IMR-90 (cell line): ENCODE results near the gene CD300H. TPM values are rescaled to one million over a fixed set of nuclear protein-coding genes. Genes with fewer than 3 reads are reported as not detected.

Source experiments
- ATAC-seq: fragments of 200-7000 bp; cut with Tn5 transposase; 2 replicates; pipeline ENCODE4 v1.9.1; 2020; ENCODE audit warnings: low read depth, mild to moderate bottlenecking, moderate library complexity
- BruUV-seq: library from RNA; stranded (reverse); fragments of 400-500 nt; replicated peaks from 2 replicates; lab custom pipeline; 2021; lab: Mats Ljungman, UMichigan
- CTCF ChIA-PET: fragments of 300-600 bp; formaldehyde crosslinking; extraction: SDS; loops from one replicate; lab custom pipeline; 2021; ENCODE audit warnings: antibody characterized with exemption; lab: Yijun Ruan, JAX
- POLR2A ChIA-PET: fragments of 300-600 bp; sonication (Branson Sonifier 250); formaldehyde crosslinking; loops from one replicate; lab custom pipeline; 2022; ENCODE audit warnings: antibody characterized with exemption; ENCODE audit not compliant: unreplicated experiment; lab: Charles Lee
- DNase-seq: peaks from one replicate; pipeline ENCODE4 v3.0.0; 2013
- H2AFZ ChIP-seq: replicated peaks from 2 replicates; pipeline ENCODE3; 2013; ENCODE audit warnings: low read length, mild to moderate bottlenecking; ENCODE audit not compliant: poor library complexity
- H2AK5ac ChIP-seq: 2 replicates; pipeline ENCODE4 v1.6.1; 2013; ENCODE audit warnings: low read depth, low read length, inconsistent platforms
- H2AK9ac ChIP-seq: replicated peaks from 2 replicates; pipeline ENCODE3; 2013; ENCODE audit warnings: mild to moderate bottlenecking, low read depth, low read length, moderate library complexity; ENCODE audit not compliant: poor library complexity
- H2BK120ac ChIP-seq: 2 replicates; pipeline ENCODE4 v1.6.1; 2013; ENCODE audit warnings: low read depth, low read length, inconsistent platforms
- H2BK15ac ChIP-seq: 3 replicates; pipeline ENCODE4 v1.6.1; 2013; ENCODE audit warnings: low read depth, low read length, inconsistent platforms
- H2BK20ac ChIP-seq: 2 replicates; pipeline ENCODE4 v1.6.1; 2013; ENCODE audit warnings: low read depth, mild to moderate bottlenecking, inconsistent platforms, low read length, moderate library complexity
- H2BK5ac ChIP-seq: 2 replicates; pipeline ENCODE4 v1.6.1; 2013; ENCODE audit warnings: mild to moderate bottlenecking, low read depth, low read length, inconsistent platforms; ENCODE audit not compliant: poor library complexity, severe bottlenecking
- H3K14ac ChIP-seq: replicated peaks from 2 replicates; pipeline ENCODE4 v1.6.1; 2013; ENCODE audit warnings: low read depth, low read length, inconsistent platforms
- H3K18ac ChIP-seq: 2 replicates; pipeline ENCODE4 v1.6.1; 2013; ENCODE audit warnings: low read depth, low read length, control low read depth
- H3K23ac ChIP-seq: 2 replicates; pipeline ENCODE4 v1.6.1; 2013; ENCODE audit warnings: low read depth, low read length, inconsistent platforms
- H3K27ac ChIP-seq: 2 replicates; pipeline ENCODE4 v1.5.1; 2013; ENCODE audit warnings: mild to moderate bottlenecking, control low read depth, low read length; ENCODE audit not compliant: insufficient read depth
- H3K27me3 ChIP-seq: 2 replicates; pipeline ENCODE4 v1.6.1; 2013; ENCODE audit warnings: low read length; ENCODE audit not compliant: control insufficient read depth, insufficient read depth
- H3K36me3 ChIP-seq: 2 replicates; pipeline ENCODE4 v1.6.1; 2013; ENCODE audit warnings: low read length, mixed read lengths; ENCODE audit not compliant: control insufficient read depth, insufficient read depth
- H3K4ac ChIP-seq: 2 replicates; pipeline ENCODE4 v1.6.1; 2013; ENCODE audit warnings: low read depth, low read length, inconsistent platforms
- H3K4me1 ChIP-seq: 2 replicates; pipeline ENCODE4 v1.6.1; 2013; ENCODE audit warnings: low read length, mixed read lengths; ENCODE audit not compliant: control insufficient read depth, insufficient read depth
- H3K4me2 ChIP-seq: 2 replicates; pipeline ENCODE4 v1.6.1; 2013; ENCODE audit warnings: low read depth, mild to moderate bottlenecking, control low read depth, low read length, moderate library complexity
- H3K4me3 ChIP-seq: 2 replicates; pipeline ENCODE4 v1.5.1; 2013; ENCODE audit warnings: low read depth, mild to moderate bottlenecking, control low read depth, low read length, moderate library complexity; ENCODE audit not compliant: insufficient read depth
- H3K56ac ChIP-seq: 2 replicates; pipeline ENCODE4 v1.6.1; 2013; ENCODE audit warnings: low read length, inconsistent platforms; ENCODE audit not compliant: insufficient read depth; ENCODE audit errors: extremely low read depth
- H3K79me1 ChIP-seq, 2 experiments: 2 replicates each; pipeline ENCODE4 v1.6.1; 2013; ENCODE audit warnings: low read length in 2 of 2, inconsistent platforms in 1 of 2, low read depth in 1 of 2
- H3K9ac ChIP-seq: 2 replicates; pipeline ENCODE4 v1.6.1; 2013; ENCODE audit warnings: low read depth, low read length, control low read depth
- H3K9me1 ChIP-seq: 2 replicates; pipeline ENCODE4 v1.6.1; 2013; ENCODE audit warnings: low read length, inconsistent platforms; ENCODE audit not compliant: insufficient read depth
- H3K9me3 ChIP-seq: 2 replicates; pipeline ENCODE4 v1.6.1; 2013; ENCODE audit warnings: low read length; ENCODE audit not compliant: control insufficient read depth, insufficient read depth
- H4K20me1 ChIP-seq: 2 replicates; pipeline ENCODE4 v1.6.1; 2013; ENCODE audit warnings: low read length, inconsistent platforms; ENCODE audit not compliant: insufficient read depth
- H4K5ac ChIP-seq: 2 replicates; pipeline ENCODE4 v1.6.1; 2013; ENCODE audit warnings: mild to moderate bottlenecking, low read depth, low read length, control low read depth
- H4K8ac ChIP-seq, 2 experiments: 2 replicates each; pipeline ENCODE4 v1.6.1; 2013; ENCODE audit warnings: low read depth in 2 of 2, low read length in 2 of 2, control low read depth in 1 of 2, inconsistent platforms in 1 of 2
- H4K91ac ChIP-seq: 2 replicates; pipeline ENCODE4 v1.6.1; 2013; ENCODE audit warnings: low read depth, low read length, inconsistent platforms; ENCODE audit not compliant: insufficient read depth
- BHLHE40 ChIP-seq: fragments of 150-350 bp; IDR thresholded peaks from 2 replicates; pipeline ENCODE4 v1.6.1; 2016; ENCODE audit warnings: mild to moderate bottlenecking, low read depth, low read length
- CEBPB ChIP-seq: IDR thresholded peaks from 2 replicates; pipeline ENCODE4 v1.6.1; 2012; ENCODE audit warnings: low read depth, low read length, improper control_type of control experiment
- CHD1 ChIP-seq: IDR thresholded peaks from 2 replicates; pipeline ENCODE4 v1.6.1; 2012; ENCODE audit warnings: low read depth, low read length, improper control_type of control experiment
- ELK1 ChIP-seq: fragments of 150-350 bp; IDR thresholded peaks from 2 replicates; pipeline ENCODE4 v1.6.1; 2016; ENCODE audit warnings: low read depth, mild to moderate bottlenecking, low read length, moderate library complexity, borderline replicate concordance
- FOS ChIP-seq: fragments of 150-350 bp; IDR thresholded peaks from 2 replicates; pipeline ENCODE4 v1.6.1; 2016; ENCODE audit warnings: low read depth, low read length
- MAFK ChIP-seq: IDR thresholded peaks from 2 replicates; pipeline ENCODE4 v1.6.1; 2012; ENCODE audit warnings: low read depth, low read length, improper control_type of control experiment
- MAZ ChIP-seq: IDR thresholded peaks from 2 replicates; pipeline ENCODE4 v1.6.1; 2012; ENCODE audit warnings: low read depth, mild to moderate bottlenecking, low read length, improper control_type of control experiment, moderate library complexity, borderline replicate concordance
- MXI1 ChIP-seq: IDR thresholded peaks from 2 replicates; pipeline ENCODE4 v1.6.1; 2012; ENCODE audit warnings: low read depth, mild to moderate bottlenecking, low read length, moderate library complexity, borderline replicate concordance
- NFE2L2 ChIP-seq: fragments of 150-350 bp; IDR thresholded peaks from 2 replicates; pipeline ENCODE4 v1.6.1; 2016; ENCODE audit warnings: low read depth, mild to moderate bottlenecking, low read length
- POLR2A ChIP-seq: IDR thresholded peaks from 2 replicates; pipeline ENCODE4 v1.6.1; 2012; ENCODE audit warnings: mild to moderate bottlenecking, low read depth, low read length
- RAD21 ChIP-seq: IDR thresholded peaks from 2 replicates; pipeline ENCODE4 v1.6.1; 2012; ENCODE audit warnings: low read length, improper control_type of control experiment
- RCOR1 ChIP-seq: IDR thresholded peaks from 2 replicates; pipeline ENCODE4 v1.6.1; 2012; ENCODE audit warnings: mild to moderate bottlenecking, low read length, improper control_type of control experiment; ENCODE audit not compliant: insufficient replicate concordance
- RFX5 ChIP-seq: IDR thresholded peaks from 2 replicates; pipeline ENCODE4 v1.8.0; 2012; ENCODE audit warnings: low read depth, mild to moderate bottlenecking, low read length, moderate library complexity
- SMC3 ChIP-seq: fragments of 150-350 bp; IDR thresholded peaks from 2 replicates; pipeline ENCODE4 v1.6.1; 2016; ENCODE audit warnings: low read depth, mild to moderate bottlenecking, antibody characterized with exemption, low read length, moderate library complexity
- USF2 ChIP-seq: fragments of 150-350 bp; IDR thresholded peaks from 2 replicates; pipeline ENCODE4 v1.6.1; 2017; ENCODE audit warnings: mild to moderate bottlenecking, antibody characterized with exemption, low read length, low read depth
- WGBS, 2 experiments: methylation state at CpG; one replicate each; pipeline versions ENCODE4 v1.1.5 to v1.1.7; 2013; ENCODE audit warnings: missing lambda C conversion rate in 2 of 2; ENCODE audit not compliant: insufficient read length in 1 of 2; ENCODE audit errors: extremely low coverage in 2 of 2; 5-methylcytosine and 5-hydroxymethylcytosine counted together
- dilution Hi-C: fragments of 300-500 bp; cut with HindIII; formaldehyde crosslinking; loops from one replicate; pipeline ENCODE4 v1.14.3; 2018; ENCODE audit warnings: low sequenced_read_pairs; ENCODE audit not compliant: unreplicated experiment
- in situ Hi-C: fragments of 300-500 bp; cut with MboI; formaldehyde crosslinking; loops from 3 replicates; pipeline ENCODE4 v1.14.3; 2019; ENCODE audit warnings: low sequenced_read_pairs, inconsistent platforms, mixed read lengths
- intact Hi-C: fragments of 100-400 bp; cut with micrococcal nuclease; formaldehyde crosslinking; loops from 2 replicates; pipeline ENCODE4 v1.10.0; 2022
- polyA plus RNA-seq, 3 experiments: library from polyadenylated mRNA; depleted of rRNA; stranded (reverse); fragments of >200 nt; gene quantifications; 2 replicates each; pipeline ENCODE4 v1.2.3, GENCODE V29; 2012; ENCODE audit warnings: low replicate concordance in 1 of 3
- total RNA-seq: library from RNA; depleted of rRNA; stranded (reverse); fragments of >200 nt; gene quantifications from 2 replicates; pipeline ENCODE4 v1.2.3, GENCODE V29; 2012
- TF ChIP-seq, protein P1 (sequence below): conservative IDR thresholded peaks from 2 replicates; pipeline ENCODE4 v1.5.1; 2012; ENCODE audit warnings: mild to moderate bottlenecking, low read depth, low read length, improper control_type of control experiment

CD300H gene
- total and polyA plus RNA-seq, 2 of the 4 experiments (the other 2 are of a cell fraction) = not detected

DNA sequence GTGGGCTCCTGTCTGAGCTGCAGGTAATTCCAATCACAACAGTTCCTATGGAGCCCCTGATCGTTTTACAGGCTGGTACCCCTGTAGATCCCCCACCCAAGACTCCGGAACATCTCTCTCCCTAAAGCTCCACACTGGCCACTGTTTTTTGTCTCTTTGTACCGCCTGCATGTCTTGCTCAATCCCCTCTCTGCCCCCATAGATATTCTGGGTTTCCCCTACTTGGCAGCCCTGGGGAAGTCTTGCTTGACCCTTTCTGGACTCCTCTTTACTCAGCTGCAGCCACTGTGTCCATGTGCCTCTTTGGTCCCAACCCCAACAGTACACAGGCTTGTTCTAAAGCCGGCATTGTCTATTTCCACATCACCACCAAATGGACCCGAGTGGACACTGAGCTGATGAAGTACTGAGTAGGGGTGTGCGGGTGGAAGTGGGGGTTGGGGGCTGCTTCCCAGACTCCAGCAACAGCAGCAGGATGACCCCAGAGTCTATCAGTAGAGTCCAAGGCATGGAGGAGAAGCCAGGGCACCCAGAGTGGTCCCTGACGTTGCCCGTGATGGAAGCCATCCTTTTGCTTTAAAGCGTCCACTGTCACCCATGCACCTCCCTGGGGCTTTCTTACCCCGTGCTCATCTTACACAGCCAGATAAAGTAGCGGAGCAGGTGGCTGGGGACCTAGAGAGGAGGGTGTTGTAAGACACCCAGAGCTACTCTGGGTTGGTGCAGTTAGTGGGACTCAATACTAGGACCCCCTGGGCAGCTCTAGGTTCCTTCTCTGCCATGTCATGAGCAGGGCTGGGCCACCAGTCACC lies 42.5 kb downstream of the CD300H start:
- Histone ChIP-seq H2AFZ (no peak overlapping the region), H2AK5ac (no peak overlapping the region), H3K18ac (no peak overlapping the region), H2BK5ac (no peak overlapping the region), H3K36me3 (no peaks in the 10 kb centered on the region), H3K9ac (no peak overlapping the region), H3K9me1 (no peaks in the 10 kb centered on the region), H2BK20ac (no peak overlapping the region), H3K4ac (no peak overlapping the region), H3K23ac (no peak overlapping the region), H4K91ac (no peak overlapping the region), H4K20me1 (no peaks in the 10 kb centered on the region), H3K27me3 (no peaks in the 10 kb centered on the region), H3K4me2 (no peak overlapping the region), H2AK9ac (no peak overlapping the region), H3K56ac (no peak overlapping the region), H3K27ac (no peak overlapping the region), H3K4me3 (no peak overlapping the region), H2BK15ac (no peak overlapping the region), H3K14ac (no peak overlapping the region), H3K79me1 (no peaks in the 10 kb centered on the region), H2BK120ac (no peak overlapping the region), H3K9me3 (peaks cover 50% of the 10 kb centered on the region), H4K8ac (no peak overlapping the region), H4K5ac (no peak overlapping the region), H3K4me1 (no peaks in the 10 kb centered on the region)
- ChIA-PET POLR2A (no interaction called here), CTCF (no interaction called here)
- dilution Hi-C loops = no loop called here
- in situ Hi-C loops = no loop called here
- intact Hi-C loops = no loop called here
- TF ChIP-seq CHD1 = no peak
- no peak for TF ChIP-seq MAFK
- TF ChIP-seq RFX5 = no peak
- TF ChIP-seq, protein P1, sequence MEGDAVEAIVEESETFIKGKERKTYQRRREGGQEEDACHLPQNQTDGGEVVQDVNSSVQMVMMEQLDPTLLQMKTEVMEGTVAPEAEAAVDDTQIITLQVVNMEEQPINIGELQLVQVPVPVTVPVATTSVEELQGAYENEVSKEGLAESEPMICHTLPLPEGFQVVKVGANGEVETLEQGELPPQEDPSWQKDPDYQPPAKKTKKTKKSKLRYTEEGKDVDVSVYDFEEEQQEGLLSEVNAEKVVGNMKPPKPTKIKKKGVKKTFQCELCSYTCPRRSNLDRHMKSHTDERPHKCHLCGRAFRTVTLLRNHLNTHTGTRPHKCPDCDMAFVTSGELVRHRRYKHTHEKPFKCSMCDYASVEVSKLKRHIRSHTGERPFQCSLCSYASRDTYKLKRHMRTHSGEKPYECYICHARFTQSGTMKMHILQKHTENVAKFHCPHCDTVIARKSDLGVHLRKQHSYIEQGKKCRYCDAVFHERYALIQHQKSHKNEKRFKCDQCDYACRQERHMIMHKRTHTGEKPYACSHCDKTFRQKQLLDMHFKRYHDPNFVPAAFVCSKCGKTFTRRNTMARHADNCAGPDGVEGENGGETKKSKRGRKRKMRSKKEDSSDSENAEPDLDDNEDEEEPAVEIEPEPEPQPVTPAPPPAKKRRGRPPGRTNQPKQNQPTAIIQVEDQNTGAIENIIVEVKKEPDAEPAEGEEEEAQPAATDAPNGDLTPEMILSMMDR = no peak
- TF ChIP-seq RCOR1 = no peak
- no peak for TF ChIP-seq NFE2L2
- TF ChIP-seq FOS = no peak
- no peak for TF ChIP-seq MXI1
- TF ChIP-seq MAZ = no peak
- no peak for TF ChIP-seq ELK1
- TF ChIP-seq SMC3 = no peak
- TF ChIP-seq POLR2A = no peak
- no peak for TF ChIP-seq USF2
- TF ChIP-seq BHLHE40 = no peak
- TF ChIP-seq CEBPB = no peak
- TF ChIP-seq RAD21 = no peak
- no peak for DNase-seq
- whole genome bisulfite sequencing, 2 experiments = 40% methylated on average over 1 of the region's 11 CpGs; no CpG with 5 or more reads in 1 of the 2 experiments
- no TSS peak for BruUV-seq
- ATAC-seq = no peak
